Activated CD4-positive, alpha-beta T cell treated with anti-CD3 and anti-CD28 coated beads for 1 hour (primary cell): ENCODE data around the gene CSGALNACT2.
A peak's percentile ranks its signal among the peaks of the same experiment; 100 is the strongest.
"Not testable (repeated sequence)": the region's sequence is repeated elsewhere in the genome, so short reads cannot be mapped to it uniquely, and the experiment has no call there.

Experiments used
- DNase-seq: peaks from one replicate; pipeline ENCODE4 v3.0.0-alpha.2; 2020

CSGALNACT2 gene

GRCh38 chr10:43218206-43218950 is 80.1 kb downstream of the CSGALNACT2 start:
- no peak for DNase-seq

GRCh38 chr10:43218951-43219837 is 80.9 kb downstream of the CSGALNACT2 start:
- no peak for DNase-seq

GRCh38 chr10:43219848-43220247 is 81.6 kb downstream of the CSGALNACT2 start:
- no peak for DNase-seq

- DNase-seq: not testable (repeated sequence)
Observed at GRCh38 chr10:43220251-43220650, 82.0 kb downstream of the CSGALNACT2 start.

GRCh38 chr10:43220657-43221418 is 82.6 kb downstream of the CSGALNACT2 start:
- DNase-seq: no peak

GRCh38 chr10:43221419-43222209 is 83.4 kb downstream of the CSGALNACT2 start:
- no peak for DNase-seq

- DNase-seq: no peak
Observed at GRCh38 chr10:43222210-43222720, 84.0 kb downstream of the CSGALNACT2 start.

GRCh38 chr10:43223056-43223455 is 84.8 kb downstream of the CSGALNACT2 start:
- DNase-seq: no peak

- no peak for DNase-seq
Observed at GRCh38 chr10:43224321-43224720, 86.1 kb downstream of the CSGALNACT2 start.

- DNase-seq: no peak
Observed at GRCh38 chr10:43225004-43225786, 87.0 kb downstream of the CSGALNACT2 start.

- peak; percentile 7 for DNase-seq
Observed at GRCh38 chr10:43225787-43226153, 87.5 kb downstream of the CSGALNACT2 start.

- DNase-seq: peak; percentile 4
Observed at GRCh38 chr10:43226441-43226840, 88.2 kb downstream of the CSGALNACT2 start.

GRCh38 chr10:43226851-43227845 is 88.9 kb downstream of the CSGALNACT2 start:
- peak; percentile 2 for DNase-seq

- peak; percentile 5 for DNase-seq
Observed at GRCh38 chr10:43227911-43228782, 89.9 kb downstream of the CSGALNACT2 start.

GRCh38 chr10:43228783-43229207 is 90.5 kb downstream of the CSGALNACT2 start:
- peak; percentile 5 for DNase-seq

- peak; percentile 7 for DNase-seq
Observed at GRCh38 chr10:43229208-43230061, 91.2 kb downstream of the CSGALNACT2 start.

GRCh38 chr10:43230101-43230908 is 92.1 kb downstream of the CSGALNACT2 start:
- DNase-seq: peak; percentile 5
